Measurements from ENCODE around the gene VSTM2A. TPM values are rescaled to one million over a fixed set of nuclear protein-coding genes. Genes with fewer than 3 reads are reported as not detected.

The VSTM2A gene
- total RNA-seq, 1 donor from 2014 or later: 0.98 TPM

Small RNA genes lying within 50 kb of the gene (small RNA-seq; reads per million reads assigned to genes)
- gene RNU6-1125P: not detected

Other genes starting within 250 kb of the VSTM2A start
- gene SEC61G, start 216.8 kb downstream of the VSTM2A start, total RNA-seq: 81.5 TPM

Measured in vagina (tissue), 1 donor.